GM23248 (cell line): ENCODE data around the gene RETSAT.
"Not testable (repeated sequence)": the region's sequence is repeated elsewhere in the genome, so short reads cannot be mapped to it uniquely, and the experiment has no call there.

Experiments
- EZH2 ChIP-seq: fragments of 200-600 bp; sonication (generic); IDR thresholded peaks from 2 replicates; pipeline ENCODE4 v1.6.1; 2018; ENCODE audit warnings: antibody characterized with exemption, mild to moderate bottlenecking; ENCODE audit not compliant: insufficient read depth, poor library complexity, severe bottlenecking
- EZH2phosphoT487 ChIP-seq: fragments of 200-600 bp; sonication (generic); IDR thresholded peaks from 2 replicates; pipeline ENCODE4 v1.6.1; 2018; ENCODE audit warnings: antibody characterized with exemption, moderate library complexity, mild to moderate bottlenecking, low read depth; ENCODE audit not compliant: insufficient read depth

GRCh38 chr2:85343207-85343895, 11.0 kb downstream of the RETSAT start:
- TF ChIP-seq EZH2phosphoT487, EZH2: not testable (repeated sequence)
